ENCODE measurements around the gene HIPK2.

HIPK2 gene

DNA sequence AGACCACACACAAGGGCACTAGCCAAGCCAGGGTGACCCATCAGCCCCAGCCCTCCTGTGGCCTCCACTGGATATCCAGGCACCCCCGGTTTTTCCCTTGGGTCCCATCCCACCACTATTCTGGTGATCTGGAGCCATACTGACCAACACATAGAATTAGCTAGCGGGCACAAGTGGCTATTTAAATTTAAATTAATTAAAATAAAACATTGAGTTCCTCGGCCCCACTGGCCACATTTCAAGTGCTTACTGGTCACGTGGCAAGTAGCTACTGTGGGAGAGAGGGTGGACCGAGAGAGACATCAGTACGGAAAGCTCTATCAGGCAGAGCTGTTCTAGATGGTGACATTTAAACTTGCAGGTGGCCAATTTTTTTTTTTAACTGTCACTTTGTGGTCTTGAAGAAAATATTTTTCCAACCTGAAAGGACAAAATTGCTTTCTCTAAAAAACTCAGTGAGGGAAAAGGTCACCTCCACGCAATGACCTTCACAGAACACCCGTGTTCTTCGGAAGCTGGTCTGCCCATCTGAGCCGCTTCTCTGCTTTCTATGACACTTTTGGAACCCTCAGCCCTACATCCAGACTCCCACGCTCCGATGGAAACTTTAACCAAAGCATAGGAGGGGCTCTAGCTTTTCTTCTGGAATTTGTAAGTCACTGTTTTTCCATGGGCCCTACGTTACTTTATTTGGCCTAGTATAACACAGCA lies 30.0 kb downstream of the HIPK2 start:
- peaks cover 0 to 2% (median 0%) of the 10 kb centered on the region in 5 donors for H3K36me3 ChIP-seq (ENCODE audit: control insufficient read depth in 5 of 5, insufficient read depth in 5 of 5, low read length in 5 of 5)
- peak overlapping the region in 1 of 5 donors; percentile 27 for H3K9ac ChIP-seq (ENCODE audit: low read length in 5 of 5)
- no peaks in the 10 kb centered on the region for H3K27me3 ChIP-seq (ENCODE audit: control insufficient read depth in 5 of 5, insufficient read depth in 4 of 5, low read length in 5 of 5)
- peak overlapping the region; percentile 33 for H3K27ac ChIP-seq (ENCODE audit: low read depth, low read length)
- H3K4me1 ChIP-seq (ENCODE audit: control insufficient read depth in 5 of 5, insufficient read depth in 5 of 5, low read length in 5 of 5) = peaks cover under 1 to 84% (median 67%) of the 10 kb centered on the region in 5 donors
- no peak overlapping the region for H3K4me3 ChIP-seq (ENCODE audit: low read depth in 1 of 5, low read length in 5 of 5)
- H3K9me3 ChIP-seq (ENCODE audit: control insufficient read depth in 5 of 5, low read length in 5 of 5) = no peaks in the 10 kb centered on the region

DNA sequence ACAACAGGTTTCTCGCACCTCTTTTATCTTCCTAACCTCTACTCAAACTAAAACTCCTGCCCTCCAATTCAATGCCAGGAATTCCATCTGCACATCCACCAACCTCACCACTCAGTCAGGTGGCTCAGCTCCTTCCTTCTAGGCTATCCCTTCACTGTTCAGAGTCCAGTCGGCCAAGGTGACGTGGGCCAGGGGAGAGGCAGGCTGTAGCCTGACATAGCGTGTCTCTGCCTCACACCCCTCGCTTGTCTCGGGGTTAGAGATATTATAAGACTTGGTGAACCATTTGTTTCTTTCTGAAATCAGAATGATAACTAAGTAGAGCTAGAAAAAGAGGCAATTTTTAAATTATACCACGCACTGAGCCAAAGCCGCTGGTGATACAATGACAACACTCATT lies 31.1 kb downstream of the HIPK2 start:
- Histone ChIP-seq H3K27me3 (ENCODE audit: control insufficient read depth in 5 of 5, insufficient read depth in 4 of 5, low read length in 5 of 5) (no peaks in the 10 kb centered on the region), H3K36me3 (ENCODE audit: control insufficient read depth in 5 of 5, insufficient read depth in 5 of 5, low read length in 5 of 5) (peaks cover 0 to 2% (median 0%) of the 10 kb centered on the region in 5 donors), H3K9me3 (ENCODE audit: control insufficient read depth in 5 of 5, low read length in 5 of 5) (no peaks in the 10 kb centered on the region), H3K9ac (ENCODE audit: low read length in 5 of 5) (no peak overlapping the region), H3K4me3 (ENCODE audit: low read depth in 1 of 5, low read length in 5 of 5) (no peak overlapping the region), H3K4me1 (ENCODE audit: control insufficient read depth in 5 of 5, insufficient read depth in 5 of 5, low read length in 5 of 5) (peaks cover 0 to 76% (median 67%) of the 10 kb centered on the region in 5 donors), H3K27ac (ENCODE audit: low read depth, low read length) (no peak overlapping the region)

DNA sequence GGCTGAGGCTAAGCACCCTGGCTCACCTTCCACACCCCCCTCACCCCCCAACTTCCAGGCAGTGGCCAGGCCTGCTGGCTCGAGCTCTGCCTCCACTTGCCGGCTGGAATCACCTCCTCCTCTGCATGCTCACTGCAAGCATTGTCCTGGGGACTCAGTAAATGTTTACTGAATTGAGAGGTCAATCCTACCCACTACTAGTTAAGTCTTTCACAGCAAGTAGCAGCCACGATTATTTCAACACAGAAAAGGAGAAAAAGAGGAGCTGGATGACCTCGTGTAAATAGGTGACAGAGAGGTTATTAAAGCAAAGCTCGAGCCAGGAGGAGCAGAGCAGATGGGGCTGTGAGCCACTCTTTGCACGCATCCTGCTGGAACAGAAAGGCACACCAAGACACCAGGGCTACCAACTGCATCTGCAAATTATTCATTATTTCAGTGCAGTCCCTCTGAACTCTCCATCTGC lies 32.1 kb downstream of the HIPK2 start:
- Histone ChIP-seq H3K9ac (ENCODE audit: low read length in 5 of 5) (peak overlapping the region in 2 of 5 donors; percentile 4 to 5), H3K4me3 (ENCODE audit: low read depth in 1 of 5, low read length in 5 of 5) (no peak overlapping the region), H3K27me3 (ENCODE audit: control insufficient read depth in 5 of 5, insufficient read depth in 4 of 5, low read length in 5 of 5) (no peaks in the 10 kb centered on the region), H3K27ac (ENCODE audit: low read depth, low read length) (peak overlapping the region; percentile 32), H3K4me1 (ENCODE audit: control insufficient read depth in 5 of 5, insufficient read depth in 5 of 5, low read length in 5 of 5) (peaks cover 0 to 82% (median 76%) of the 10 kb centered on the region in 5 donors), H3K9me3 (ENCODE audit: control insufficient read depth in 5 of 5, low read length in 5 of 5) (no peaks in the 10 kb centered on the region), H3K36me3 (ENCODE audit: control insufficient read depth in 5 of 5, insufficient read depth in 5 of 5, low read length in 5 of 5) (peaks cover 0 to 2% (median 0%) of the 10 kb centered on the region in 5 donors)

DNA sequence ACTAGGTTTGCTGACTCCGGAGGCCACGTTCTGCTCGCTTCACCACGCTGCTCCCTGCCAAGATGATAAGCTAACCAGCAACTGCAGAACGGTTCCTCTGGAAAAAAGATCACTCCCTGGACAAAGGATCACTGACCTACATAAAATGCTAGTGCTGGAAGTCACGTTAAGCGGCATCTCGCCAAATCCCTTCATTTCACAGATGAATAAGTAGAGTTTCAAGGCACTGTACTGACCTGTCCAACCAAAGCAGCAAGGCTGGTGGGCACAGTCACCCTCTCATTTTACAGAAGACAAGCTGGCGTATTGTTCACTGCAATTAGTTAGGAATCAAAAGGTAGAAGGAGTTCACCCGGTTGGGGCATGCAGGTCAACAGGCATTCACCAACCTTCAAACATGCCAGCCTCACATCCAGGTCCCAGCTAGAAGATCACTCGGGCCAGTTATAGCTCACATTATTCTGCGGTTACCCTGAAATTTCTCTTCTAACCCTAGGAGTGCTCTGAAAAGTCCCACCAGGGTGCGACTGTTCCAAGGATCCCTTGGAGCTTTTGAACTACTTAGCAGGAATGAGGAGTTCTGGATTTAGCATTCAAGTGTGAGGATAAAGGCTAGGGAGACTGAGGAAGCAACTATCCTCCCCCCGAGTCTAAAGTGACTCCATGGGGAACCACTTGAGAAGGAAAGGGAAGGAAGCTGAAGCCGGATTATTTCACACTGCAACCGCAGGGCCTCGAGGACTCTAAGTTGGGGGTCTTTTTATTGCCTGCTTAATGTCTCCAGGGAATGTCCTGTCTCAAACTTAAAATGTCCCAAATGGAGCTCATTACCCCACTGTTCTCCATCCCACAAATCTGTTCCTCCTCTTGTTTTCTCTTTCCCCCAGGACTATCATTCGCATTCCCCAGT lies 32.8 kb downstream of the HIPK2 start:
- H3K36me3 ChIP-seq (ENCODE audit: control insufficient read depth in 5 of 5, insufficient read depth in 5 of 5, low read length in 5 of 5) = peaks cover 0 to 8% (median 0%) of the 10 kb centered on the region in 5 donors
- peaks cover 5 to 85% (median 79%) of the 10 kb centered on the region in 5 donors for H3K4me1 ChIP-seq (ENCODE audit: control insufficient read depth in 5 of 5, insufficient read depth in 5 of 5, low read length in 5 of 5)
- no peak overlapping the region for H3K4me3 ChIP-seq (ENCODE audit: low read depth in 1 of 5, low read length in 5 of 5)
- H3K27me3 ChIP-seq (ENCODE audit: control insufficient read depth in 5 of 5, insufficient read depth in 4 of 5, low read length in 5 of 5) = no peaks in the 10 kb centered on the region
- H3K27ac ChIP-seq (ENCODE audit: low read depth, low read length) = peak overlapping the region; percentile 32
- no peaks in the 10 kb centered on the region for H3K9me3 ChIP-seq (ENCODE audit: control insufficient read depth in 5 of 5, low read length in 5 of 5)
- H3K9ac ChIP-seq (ENCODE audit: low read length in 5 of 5) = peak overlapping the region in 2 of 5 donors; percentile 4 to 5

DNA sequence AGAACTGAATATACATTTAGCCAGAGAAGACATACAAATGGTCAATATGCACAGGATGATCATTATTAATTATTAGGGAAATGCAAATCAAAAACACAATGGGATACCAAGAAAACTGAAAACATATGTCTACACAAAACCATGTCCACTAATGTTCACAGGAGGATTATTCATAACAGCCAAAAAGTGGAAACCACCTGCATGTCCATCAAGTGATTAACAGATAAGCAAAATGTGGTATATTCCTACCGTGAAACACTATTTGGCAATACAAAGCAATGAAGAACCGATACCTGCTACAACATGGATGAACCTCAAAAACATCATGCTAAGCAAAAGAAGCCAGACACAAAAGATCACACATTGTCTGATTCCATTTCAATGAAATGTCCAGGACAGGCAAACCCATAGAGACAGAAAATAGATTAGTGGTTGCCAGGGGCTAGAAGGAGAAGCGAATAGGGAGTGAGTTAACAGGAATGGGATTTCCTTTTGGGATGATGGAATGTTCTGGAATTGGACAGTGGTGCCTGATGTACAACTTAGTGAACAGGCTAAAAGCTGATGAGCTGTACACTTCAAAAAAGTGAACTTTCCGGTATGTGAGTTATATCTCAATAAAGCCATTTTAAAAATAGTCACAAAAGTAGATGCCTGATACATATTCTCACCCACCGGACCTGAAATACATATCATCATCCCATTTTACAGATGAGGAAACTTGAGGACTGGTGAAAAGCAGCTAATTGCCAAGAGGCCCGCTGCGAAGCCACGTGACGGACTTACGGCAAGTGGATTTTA lies 33.6 kb downstream of the HIPK2 start:
- Histone ChIP-seq H3K4me3 (ENCODE audit: low read depth in 1 of 5, low read length in 5 of 5) (no peak overlapping the region), H3K4me1 (ENCODE audit: control insufficient read depth in 5 of 5, insufficient read depth in 5 of 5, low read length in 5 of 5) (peaks cover 5 to 79% (median 75%) of the 10 kb centered on the region in 5 donors), H3K27me3 (ENCODE audit: control insufficient read depth in 5 of 5, insufficient read depth in 4 of 5, low read length in 5 of 5) (no peaks in the 10 kb centered on the region), H3K27ac (ENCODE audit: low read depth, low read length) (no peak overlapping the region), H3K36me3 (ENCODE audit: control insufficient read depth in 5 of 5, insufficient read depth in 5 of 5, low read length in 5 of 5) (peaks cover 0 to 8% (median 0%) of the 10 kb centered on the region in 5 donors), H3K9me3 (ENCODE audit: control insufficient read depth in 5 of 5, low read length in 5 of 5) (no peaks in the 10 kb centered on the region), H3K9ac (ENCODE audit: low read length in 5 of 5) (no peak overlapping the region)

DNA sequence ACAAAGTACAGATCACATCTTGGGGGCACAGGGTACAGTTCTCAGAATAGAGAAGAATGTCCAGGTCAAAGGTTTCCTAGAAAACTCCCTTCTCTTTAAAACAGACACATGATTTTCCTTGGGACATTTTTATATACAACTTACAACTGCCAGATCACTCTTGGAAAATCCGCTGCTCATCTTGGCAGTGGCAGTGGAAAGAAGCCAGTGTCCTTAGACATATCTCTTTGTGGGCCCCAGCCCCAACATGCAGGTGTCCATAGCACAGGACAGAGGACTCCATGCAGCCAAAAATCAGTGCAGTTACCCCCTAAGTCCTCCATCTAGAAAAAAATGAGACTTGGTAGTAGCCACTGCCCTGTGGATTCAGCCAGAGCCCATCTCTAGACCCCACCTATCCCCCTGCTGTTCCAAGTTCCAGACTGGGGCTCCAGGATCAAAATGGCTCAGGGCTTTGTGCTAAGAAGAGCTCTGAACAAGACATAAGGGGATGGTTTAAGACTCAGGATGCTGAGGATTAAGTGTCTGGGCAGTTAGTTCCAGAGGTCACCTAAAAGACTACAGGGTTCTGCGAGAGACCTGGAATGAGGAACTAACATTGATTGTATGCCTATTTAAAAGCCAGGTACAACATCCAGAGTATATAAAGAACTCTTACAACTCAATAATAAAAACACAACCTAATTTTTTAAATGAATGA lies 34.4 kb downstream of the HIPK2 start:
- no peak overlapping the region for H3K27ac ChIP-seq (ENCODE audit: low read depth, low read length)
- H3K27me3 ChIP-seq (ENCODE audit: control insufficient read depth in 5 of 5, insufficient read depth in 4 of 5, low read length in 5 of 5) = no peaks in the 10 kb centered on the region
- no peak overlapping the region for H3K4me3 ChIP-seq (ENCODE audit: low read depth in 1 of 5, low read length in 5 of 5)
- peaks cover 0 to 8% (median 0%) of the 10 kb centered on the region in 5 donors for H3K36me3 ChIP-seq (ENCODE audit: control insufficient read depth in 5 of 5, insufficient read depth in 5 of 5, low read length in 5 of 5)
- peaks cover 5 to 78% (median 76%) of the 10 kb centered on the region in 5 donors for H3K4me1 ChIP-seq (ENCODE audit: control insufficient read depth in 5 of 5, insufficient read depth in 5 of 5, low read length in 5 of 5)
- no peaks in the 10 kb centered on the region for H3K9me3 ChIP-seq (ENCODE audit: control insufficient read depth in 5 of 5, low read length in 5 of 5)
- peak overlapping the region in 1 of 5 donors; percentile 27 for H3K9ac ChIP-seq (ENCODE audit: low read length in 5 of 5)

DNA sequence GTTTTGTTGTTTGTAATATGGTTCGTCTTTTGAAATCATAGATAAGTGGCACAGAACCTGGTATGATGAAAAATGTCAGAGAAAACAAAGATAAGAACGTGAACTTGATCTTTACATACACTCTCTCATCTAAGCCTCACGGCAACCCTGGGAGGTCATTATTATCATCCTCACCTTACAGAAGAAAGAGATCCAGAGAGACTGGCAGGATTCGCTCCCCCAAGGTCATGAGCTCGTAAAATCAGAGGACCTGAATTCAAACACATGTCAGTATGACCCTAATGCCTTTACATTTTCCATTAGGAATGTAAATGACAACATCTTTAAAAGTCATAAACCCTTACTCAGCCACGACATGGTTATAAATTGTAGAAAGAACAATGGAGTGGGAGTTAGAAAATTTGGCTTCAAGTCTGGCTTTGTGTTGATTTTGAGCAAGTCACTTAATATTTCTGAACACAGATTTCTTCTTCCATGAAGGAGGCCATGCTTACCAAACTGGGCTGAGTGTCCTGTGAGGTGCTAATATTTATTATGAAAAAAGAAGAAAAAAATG lies 35.9 kb downstream of the HIPK2 start:
- Histone ChIP-seq H3K9ac (ENCODE audit: low read length in 5 of 5) (peak overlapping the region in 1 of 5 donors; percentile 22), H3K4me3 (ENCODE audit: low read depth in 1 of 5, low read length in 5 of 5) (no peak overlapping the region), H3K27me3 (ENCODE audit: control insufficient read depth in 5 of 5, insufficient read depth in 4 of 5, low read length in 5 of 5) (no peaks in the 10 kb centered on the region), H3K9me3 (ENCODE audit: control insufficient read depth in 5 of 5, low read length in 5 of 5) (no peaks in the 10 kb centered on the region), H3K36me3 (ENCODE audit: control insufficient read depth in 5 of 5, insufficient read depth in 5 of 5, low read length in 5 of 5) (peaks cover 0 to 6% (median 0%) of the 10 kb centered on the region in 5 donors), H3K27ac (ENCODE audit: low read depth, low read length) (peak overlapping the region; percentile 58), H3K4me1 (ENCODE audit: control insufficient read depth in 5 of 5, insufficient read depth in 5 of 5, low read length in 5 of 5) (peaks cover 5 to 84% (median 79%) of the 10 kb centered on the region in 5 donors)

DNA sequence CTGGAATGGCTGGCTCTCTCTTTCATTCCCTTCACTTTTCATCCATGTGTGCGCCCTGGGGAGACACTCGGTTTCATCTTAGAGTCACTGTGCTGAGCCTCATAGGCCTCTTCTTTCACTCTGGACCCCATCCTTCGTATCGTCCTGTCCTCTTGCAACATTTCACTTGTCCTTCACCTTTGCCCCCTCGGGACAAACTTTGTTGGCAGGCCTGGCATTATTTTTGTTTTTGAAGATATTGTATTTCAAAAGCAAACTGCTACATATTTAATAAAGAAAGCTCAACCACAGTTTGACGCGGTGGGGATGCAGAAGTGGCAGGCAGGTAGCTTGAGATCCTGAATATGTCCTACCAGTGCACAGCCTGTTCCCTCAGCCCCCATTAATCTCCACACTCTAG lies 36.6 kb downstream of the HIPK2 start:
- H3K27ac ChIP-seq (ENCODE audit: low read depth, low read length) = peak overlapping the region; percentile 58
- no peak overlapping the region for H3K9ac ChIP-seq (ENCODE audit: low read length in 5 of 5)
- peaks cover 5 to 81% (median 73%) of the 10 kb centered on the region in 5 donors for H3K4me1 ChIP-seq (ENCODE audit: control insufficient read depth in 5 of 5, insufficient read depth in 5 of 5, low read length in 5 of 5)
- no peaks in the 10 kb centered on the region for H3K9me3 ChIP-seq (ENCODE audit: control insufficient read depth in 5 of 5, low read length in 5 of 5)
- no peak overlapping the region for H3K4me3 ChIP-seq (ENCODE audit: low read depth in 1 of 5, low read length in 5 of 5)
- no peaks in the 10 kb centered on the region for H3K27me3 ChIP-seq (ENCODE audit: control insufficient read depth in 5 of 5, insufficient read depth in 4 of 5, low read length in 5 of 5)
- peaks cover 0 to 7% (median 0%) of the 10 kb centered on the region in 5 donors for H3K36me3 ChIP-seq (ENCODE audit: control insufficient read depth in 5 of 5, insufficient read depth in 5 of 5, low read length in 5 of 5)

Measured in subcutaneous abdominal adipose tissue (tissue), 5 donors.